WI38 (cell line): Measurements from ENCODE around the gene NDUFB8.

Experiments used
- H3K4me3 ChIP-seq: 2 replicates; pipeline ENCODE4 v1.5.1; 2011; ENCODE audit warnings: low read depth, mild to moderate bottlenecking, control low read depth, low read length
- CTCF ChIP-seq: IDR thresholded peaks from 2 replicates; pipeline ENCODE4 v1.5.1; 2012; ENCODE audit warnings: low read depth, mild to moderate bottlenecking, control low read depth, low read length

The NDUFB8 gene

GRCh38 chr10:100490531-100490930, 39.1 kb downstream of the NDUFB8 start:
- no peak overlapping the region for H3K4me3 ChIP-seq
- no peak for TF ChIP-seq CTCF

GRCh38 chr10:100489396-100489795, 40.3 kb downstream of the NDUFB8 start:
- H3K4me3 ChIP-seq = no peak overlapping the region

GRCh38 chr10:100487529-100487928, 42.1 kb downstream of the NDUFB8 start:
- H3K4me3 ChIP-seq = no peak overlapping the region
- no peak for TF ChIP-seq CTCF

More at GRCh38 chr10:100489396-100489795, 40.3 kb downstream of the NDUFB8 start:
- no peak for TF ChIP-seq CTCF

GRCh38 chr10:100485801-100486495, 43.7 kb downstream of the NDUFB8 start:
- TF ChIP-seq CTCF = no peak
- no peak overlapping the region for H3K4me3 ChIP-seq

GRCh38 chr10:100485366-100485765, 44.3 kb downstream of the NDUFB8 start:
- no peak for TF ChIP-seq CTCF
- no peak overlapping the region for H3K4me3 ChIP-seq

GRCh38 chr10:100483876-100484666, 45.6 kb downstream of the NDUFB8 start:
- no peak overlapping the region for H3K4me3 ChIP-seq
- no peak for TF ChIP-seq CTCF

- no peak for TF ChIP-seq CTCF
- no peak overlapping the region; the same call in 1 of the 2 replicates for H3K4me3 ChIP-seq
Observed at GRCh38 chr10:100482834-100483185, 46.9 kb downstream of the NDUFB8 start.
